OCI-LY7 (cell line): ENCODE results near the gene NRN1L. TPM values are rescaled to one million over a fixed set of nuclear protein-coding genes. Genes with fewer than 3 reads are reported as not detected.
A peak's percentile ranks its signal among the peaks of the same experiment; 100 is the strongest.

Experiments
- BruUV-seq: library from RNA; stranded (reverse); fragments of 400-500 nt; replicated peaks from 2 replicates; lab custom pipeline; 2021; lab: Mats Ljungman, UMichigan
- CTCF ChIA-PET: fragments of 300-600 bp; sonication (Branson Sonifier 250); formaldehyde crosslinking; loops from one replicate; lab custom pipeline; 2022; ENCODE audit warnings: antibody characterized with exemption; ENCODE audit not compliant: unreplicated experiment; lab: Charles Lee
- POLR2A ChIA-PET: fragments of 300-600 bp; sonication (Branson Sonifier 250); formaldehyde crosslinking; loops from one replicate; lab custom pipeline; 2022; ENCODE audit warnings: antibody characterized with exemption; lab: Charles Lee
- DNase-seq: peaks from one replicate; pipeline ENCODE4 v3.0.0-alpha.2; 2015; ENCODE audit warnings: low spot score
- H2AFZ ChIP-seq: fragments of 200-600 bp; sonication (generic), shearing (Covaris generic); 2 replicates; pipeline ENCODE4 v1.6.1; 2014; ENCODE audit warnings: mild to moderate bottlenecking, antibody characterized with exemption, low read length, moderate library complexity
- H3K27ac ChIP-seq: fragments of 200-600 bp; sonication (generic); 2 replicates; pipeline ENCODE4 v1.5.1; 2014; ENCODE audit warnings: mixed run types, low read depth, mild to moderate bottlenecking, moderate library complexity, low read length, inconsistent platforms; ENCODE audit not compliant: poor library complexity, severe bottlenecking
- H3K36me3 ChIP-seq: fragments of 200-600 bp; sonication (generic); 2 replicates; pipeline ENCODE4 v1.6.1; 2014; ENCODE audit warnings: mild to moderate bottlenecking, antibody characterized with exemption, low read length, moderate library complexity, mixed read lengths; ENCODE audit not compliant: insufficient read depth
- H3K4me1 ChIP-seq: fragments of 200-600 bp; sonication (generic); 2 replicates; pipeline ENCODE4 v1.5.1; 2014; ENCODE audit warnings: mild to moderate bottlenecking, low read length; ENCODE audit not compliant: insufficient read depth, poor library complexity, severe bottlenecking
- H3K4me2 ChIP-seq: fragments of 200-600 bp; sonication (generic); 2 replicates; pipeline ENCODE4 v1.6.1; 2014; ENCODE audit warnings: mild to moderate bottlenecking, low read length
- H3K4me3 ChIP-seq: fragments of 200-600 bp; sonication (generic); 2 replicates; pipeline ENCODE4 v1.5.1; 2014; ENCODE audit warnings: mild to moderate bottlenecking, low read depth, low read length; ENCODE audit not compliant: poor library complexity, severe bottlenecking
- H3K79me2 ChIP-seq: fragments of 200-600 bp; sonication (generic); 2 replicates; pipeline ENCODE4 v1.6.1; 2016; ENCODE audit warnings: low read depth, mild to moderate bottlenecking, low read length, moderate library complexity, mixed read lengths; ENCODE audit not compliant: insufficient read depth
- H3K9me2 ChIP-seq: fragments of 200-600 bp; sonication (generic); 2 replicates; pipeline ENCODE4 v1.6.1; 2016; ENCODE audit warnings: mild to moderate bottlenecking, low read length, mixed read lengths; ENCODE audit not compliant: insufficient read depth
- H3K9me3 ChIP-seq: fragments of 200-600 bp; sonication (generic); 2 replicates; pipeline ENCODE4 v1.6.1; 2014; ENCODE audit warnings: mild to moderate bottlenecking, mixed run types, low read length, mixed read lengths
- H4K20me1 ChIP-seq: fragments of 200-600 bp; sonication (generic); 2 replicates; pipeline ENCODE4 v1.6.1; 2014; ENCODE audit warnings: mild to moderate bottlenecking, antibody characterized with exemption, low read length, moderate library complexity, mixed read lengths; ENCODE audit not compliant: insufficient read depth
- EZH2phosphoT487 ChIP-seq: fragments of 200-600 bp; sonication (generic); IDR thresholded peaks from 2 replicates; pipeline ENCODE4 v1.6.1; 2018; ENCODE audit warnings: low read depth, borderline replicate concordance, mild to moderate bottlenecking, mixed run types, antibody characterized with exemption, low read length, moderate library complexity, mixed read lengths
- intact Hi-C: fragments of 100-400 bp; cut with micrococcal nuclease; formaldehyde crosslinking; loops from one replicate; pipeline ENCODE4 v1.10.0; 2022; ENCODE audit not compliant: unreplicated experiment
- total RNA-seq, 2 experiments: library from RNA; depleted of rRNA in 1 of 2; stranded (reverse); fragments of >200 nt in 1 of 2; shearing (Covaris generic) in 1 of 2; gene quantifications; 2 replicates each; pipeline ENCODE4 v1.2.3, GENCODE V29; 2014 to 2022
- TF ChIP-seq, protein P1 (sequence below): fragments of 200-600 bp; sonication (generic); conservative IDR thresholded peaks from 2 replicates; pipeline ENCODE4 v1.5.1; 2014; ENCODE audit warnings: mild to moderate bottlenecking, antibody characterized with exemption, low read length, moderate library complexity, mixed read lengths

The NRN1L gene
- total RNA-seq, 2 experiments from 2014 or later = 0.66 to 0.80 TPM

DNA sequence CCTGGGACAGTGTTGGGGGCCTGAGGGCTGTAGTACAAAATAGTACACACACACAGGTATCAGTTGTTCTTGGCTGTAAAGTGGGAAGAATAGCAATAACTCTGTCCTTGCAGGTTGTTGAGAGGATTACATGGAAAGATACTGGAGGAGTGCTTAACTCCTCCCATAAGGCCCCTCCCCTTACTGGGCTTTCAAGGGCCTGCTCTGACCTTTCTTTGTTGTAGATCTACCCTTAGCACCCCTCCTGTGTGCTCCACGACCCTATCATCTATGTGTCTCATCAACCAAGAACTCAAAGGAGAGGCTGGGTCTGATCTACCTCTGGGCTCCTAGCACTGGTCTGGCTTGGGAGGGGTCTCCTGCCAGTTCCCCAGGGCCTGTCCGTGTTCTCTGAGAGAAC lies 20.1 kb upstream of the NRN1L start:
- no peak for DNase-seq
- Histone ChIP-seq H3K27ac (no peak overlapping the region), H3K9me3 (no peaks in the 10 kb centered on the region), H3K9me2 (no peaks in the 10 kb centered on the region), H4K20me1 (peaks cover 5% of the 10 kb centered on the region; the same call in 1 of the 2 replicates), H3K4me2 (no peak overlapping the region), H3K79me2 (peaks cover 38% of the 10 kb centered on the region), H2AFZ (no peak overlapping the region), H3K36me3 (peaks cover 86% of the 10 kb centered on the region), H3K4me3 (no peak overlapping the region), H3K4me1 (no peaks in the 10 kb centered on the region)
- intact Hi-C loops = no loop called here
- TF ChIP-seq EZH2phosphoT487 = no peak
- TF ChIP-seq, protein P1, sequence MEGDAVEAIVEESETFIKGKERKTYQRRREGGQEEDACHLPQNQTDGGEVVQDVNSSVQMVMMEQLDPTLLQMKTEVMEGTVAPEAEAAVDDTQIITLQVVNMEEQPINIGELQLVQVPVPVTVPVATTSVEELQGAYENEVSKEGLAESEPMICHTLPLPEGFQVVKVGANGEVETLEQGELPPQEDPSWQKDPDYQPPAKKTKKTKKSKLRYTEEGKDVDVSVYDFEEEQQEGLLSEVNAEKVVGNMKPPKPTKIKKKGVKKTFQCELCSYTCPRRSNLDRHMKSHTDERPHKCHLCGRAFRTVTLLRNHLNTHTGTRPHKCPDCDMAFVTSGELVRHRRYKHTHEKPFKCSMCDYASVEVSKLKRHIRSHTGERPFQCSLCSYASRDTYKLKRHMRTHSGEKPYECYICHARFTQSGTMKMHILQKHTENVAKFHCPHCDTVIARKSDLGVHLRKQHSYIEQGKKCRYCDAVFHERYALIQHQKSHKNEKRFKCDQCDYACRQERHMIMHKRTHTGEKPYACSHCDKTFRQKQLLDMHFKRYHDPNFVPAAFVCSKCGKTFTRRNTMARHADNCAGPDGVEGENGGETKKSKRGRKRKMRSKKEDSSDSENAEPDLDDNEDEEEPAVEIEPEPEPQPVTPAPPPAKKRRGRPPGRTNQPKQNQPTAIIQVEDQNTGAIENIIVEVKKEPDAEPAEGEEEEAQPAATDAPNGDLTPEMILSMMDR = no peak
- CTCF ChIA-PET = no interaction called here
- BruUV-seq = no TSS peak
- POLR2A ChIA-PET = no interaction called here

DNA sequence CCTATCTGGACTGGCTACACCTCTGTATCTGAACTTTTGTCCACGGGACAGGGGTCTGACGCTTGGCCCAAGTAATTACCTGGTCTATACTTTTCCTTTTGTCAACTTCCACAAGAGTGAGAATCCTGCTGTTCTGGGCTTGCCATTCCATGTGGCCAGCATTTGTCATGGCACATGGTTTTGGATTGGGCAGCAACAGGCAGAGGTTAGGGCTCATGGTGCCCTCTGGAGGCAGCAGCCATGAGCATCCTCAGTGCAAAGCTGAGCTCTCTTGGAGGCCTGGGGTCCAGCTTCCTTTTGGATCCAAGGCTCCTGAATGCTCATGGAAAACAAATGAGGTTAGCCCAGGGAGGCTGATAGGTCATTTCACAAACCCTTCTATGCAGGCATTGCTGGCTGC lies 19.4 kb upstream of the NRN1L start:
- Histone ChIP-seq H3K4me2 (no peak overlapping the region), H3K4me1 (no peaks in the 10 kb centered on the region), H3K9me3 (no peaks in the 10 kb centered on the region), H3K4me3 (no peak overlapping the region), H2AFZ (no peak overlapping the region), H4K20me1 (peaks cover 5% of the 10 kb centered on the region; the same call in 1 of the 2 replicates), H3K79me2 (peaks cover 31% of the 10 kb centered on the region), H3K27ac (no peak overlapping the region), H3K36me3 (peaks cover 90% of the 10 kb centered on the region), H3K9me2 (no peaks in the 10 kb centered on the region)
- peak; percentile 38 for DNase-seq
- TF ChIP-seq, protein P1 = peak; percentile 71
- TF ChIP-seq EZH2phosphoT487 = no peak
- BruUV-seq = no TSS peak
- CTCF ChIA-PET = no interaction called here
- POLR2A ChIA-PET = interaction anchor here (0.6 to 2.3 kb wide), 2 partner anchors 21 to 198 kb away, joined by 3 to 6 read pairs; no protein-coding TSS in a partner anchor
- intact Hi-C loops = loop anchor here (1.0 kb wide), 1 partner anchor 49 kb away; no protein-coding TSS in a partner anchor

DNA sequence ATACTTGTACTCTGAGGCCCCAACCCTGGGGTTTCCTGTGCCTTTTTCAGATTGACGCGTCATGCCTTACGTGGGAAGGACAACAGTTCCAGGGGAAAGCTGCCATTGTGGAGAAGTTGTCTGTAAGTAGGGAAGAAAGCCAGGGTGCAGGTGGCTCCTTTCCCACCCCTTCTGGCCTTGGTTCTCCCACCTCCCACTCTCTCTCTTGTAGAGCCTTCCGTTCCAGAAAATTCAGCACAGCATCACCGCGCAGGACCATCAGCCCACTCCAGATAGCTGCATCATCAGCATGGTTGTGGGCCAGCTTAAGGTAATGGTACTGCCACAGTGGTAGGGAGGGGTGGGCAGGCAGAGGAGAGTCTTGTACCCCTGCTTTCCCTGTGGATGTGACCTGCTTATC lies 16.4 kb upstream of the NRN1L start:
- peaks cover 7% of the 10 kb centered on the region for H3K79me2 ChIP-seq
- DNase-seq = no peak
- H3K9me2 ChIP-seq = no peaks in the 10 kb centered on the region
- no peak overlapping the region for H3K4me3 ChIP-seq
- POLR2A ChIA-PET = no interaction called here
- CTCF ChIA-PET = no interaction called here
- no peak overlapping the region for H2AFZ ChIP-seq
- H3K36me3 ChIP-seq = peaks cover 86% of the 10 kb centered on the region
- H3K9me3 ChIP-seq = no peaks in the 10 kb centered on the region
- intact Hi-C loops = no loop called here
- H3K27ac ChIP-seq = no peak overlapping the region
- peaks cover 8% of the 10 kb centered on the region for H3K4me1 ChIP-seq
- no peak for TF ChIP-seq EZH2phosphoT487
- TF ChIP-seq, protein P1 = no peak
- BruUV-seq = no TSS peak
- H4K20me1 ChIP-seq = peaks cover 5% of the 10 kb centered on the region; the same call in 1 of the 2 replicates
- H3K4me2 ChIP-seq = no peak overlapping the region
